ENCODE results near the gene ADM5. TPM values are rescaled to one million over a fixed set of nuclear protein-coding genes. Genes with fewer than 3 reads are reported as not detected.

ADM5 gene
- total RNA-seq, 2 experiments from 2014 or later = 5.2 to 6.2 TPM

- POLR2A ChIA-PET = interaction anchor here (1.1 kb wide), 1 partner anchor 15 kb away, joined by 5 read pairs; no protein-coding TSS in a partner anchor
These were observed 30.6 kb upstream of the ADM5 start for GRCh38 chr19:49658566-49659442.

GRCh38 chr19:49660338-49660961 lies 28.9 kb upstream of the ADM5 start:
- POLR2A ChIA-PET = interaction anchor here (1.2 kb wide), 2 partner anchors 18 to 22 kb away, joined by 4 to 5 read pairs; no protein-coding TSS in a partner anchor
- Mint-ChIP-seq H3K27me3 (no peaks in the 10 kb centered on the region), H3K4me3 (no peak overlapping the region), H3K4me1 (ENCODE audit: low read depth) (peaks cover 21% of the 10 kb centered on the region), H3K36me3 (ENCODE audit: low read depth) (peaks cover 34% of the 10 kb centered on the region), H3K27ac (no peak overlapping the region), H3K9me3 (no peaks in the 10 kb centered on the region)
- CTCF ChIA-PET = interaction anchor here (6.2 kb wide), 1 partner anchor 12 kb away, joined by 33 read pairs; no protein-coding TSS in a partner anchor
- no peak for TF ChIP-seq CTCF (IDR thresholded peaks at IDR 0.05)
- ATAC-seq = no peak
- intact Hi-C loops (cut with micrococcal nuclease) = no loop called here
- DNase-seq = no peak

More at GRCh38 chr19:49658566-49659442, 30.6 kb upstream of the ADM5 start:
- peaks cover 41% of the 10 kb centered on the region for H3K36me3 Mint-ChIP-seq (ENCODE audit: low read depth)
- intact Hi-C loops (cut with micrococcal nuclease) = no loop called here
- no peak overlapping the region for H3K4me3 Mint-ChIP-seq
- ATAC-seq = no peak
- peaks cover 18% of the 10 kb centered on the region for H3K4me1 Mint-ChIP-seq (ENCODE audit: low read depth)
- no peaks in the 10 kb centered on the region for H3K9me3 Mint-ChIP-seq
- TF ChIP-seq CTCF (IDR thresholded peaks at IDR 0.05) = no peak
- no peaks in the 10 kb centered on the region for H3K27me3 Mint-ChIP-seq
- CTCF ChIA-PET = interaction anchor here (6.2 kb wide), 1 partner anchor 14 kb away, joined by 33 read pairs; no protein-coding TSS in a partner anchor
- no peak overlapping the region for H3K27ac Mint-ChIP-seq
- no peak for DNase-seq

- intact Hi-C loops (cut with micrococcal nuclease) = no loop called here
- DNase-seq = no peak
- no peak overlapping the region for H3K4me3 Mint-ChIP-seq
- H3K4me1 Mint-ChIP-seq (ENCODE audit: low read depth) = peaks cover 24% of the 10 kb centered on the region
- H3K36me3 Mint-ChIP-seq (ENCODE audit: low read depth) = peaks cover 34% of the 10 kb centered on the region
- no peaks in the 10 kb centered on the region for H3K9me3 Mint-ChIP-seq
- H3K27me3 Mint-ChIP-seq = no peaks in the 10 kb centered on the region
- POLR2A ChIA-PET = no interaction called here
- no peak overlapping the region for H3K27ac Mint-ChIP-seq
- CTCF ChIA-PET = interaction anchor here (1.0 to 6.2 kb wide), 3 partner anchors 11 to 22 kb away, joined by 3 to 33 read pairs (median 4); no protein-coding TSS in a partner anchor
- no peak for TF ChIP-seq CTCF (IDR thresholded peaks at IDR 0.05)
- ATAC-seq = no peak
These were observed 27.4 kb upstream of the ADM5 start for GRCh38 chr19:49662011-49662410.

DNA sequence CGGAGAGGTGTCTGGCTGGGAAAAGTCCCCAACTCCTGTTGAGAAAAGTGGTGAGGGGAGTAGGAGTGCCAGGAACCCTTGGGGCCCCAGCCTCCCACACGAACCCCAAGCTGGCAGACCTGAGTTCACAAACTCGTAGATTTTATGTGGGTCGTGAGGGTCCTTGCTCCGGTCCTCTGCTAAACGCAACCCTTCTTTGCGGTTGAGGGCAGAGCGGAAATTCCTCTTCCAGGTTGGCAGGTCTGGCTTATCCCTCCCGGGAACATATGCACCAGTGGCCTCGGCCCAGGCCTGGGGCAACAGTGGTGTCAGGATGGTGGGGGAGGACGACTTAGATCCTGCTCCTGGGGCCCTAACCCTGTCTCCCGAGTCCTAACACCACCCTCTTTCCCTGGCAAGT lies 26.2 kb upstream of the ADM5 start:
- H3K4me1 Mint-ChIP-seq (ENCODE audit: low read depth) = peaks cover 28% of the 10 kb centered on the region
- no peak for TF ChIP-seq CTCF (IDR thresholded peaks at IDR 0.05)
- no peak for DNase-seq
- POLR2A ChIA-PET = interaction anchor here (6.7 kb wide), 1 partner anchor 14 kb away, joined by 47 read pairs; the partner anchor contains the start of gene PRMT1
- peak overlapping the region; percentile 94 for H3K4me3 Mint-ChIP-seq
- H3K27me3 Mint-ChIP-seq = no peaks in the 10 kb centered on the region
- ATAC-seq = no peak
- H3K36me3 Mint-ChIP-seq (ENCODE audit: low read depth) = peaks cover 28% of the 10 kb centered on the region
- intact Hi-C loops (cut with micrococcal nuclease) = no loop called here
- CTCF ChIA-PET = interaction anchor here (1.0 to 6.2 kb wide), 4 partner anchors 9 to 54 kb away, joined by 3 to 33 read pairs (median 4); no protein-coding TSS in a partner anchor
- H3K27ac Mint-ChIP-seq = peak overlapping the region; percentile 91
- no peaks in the 10 kb centered on the region for H3K9me3 Mint-ChIP-seq

Data from activated CD8-positive, alpha-beta T cell treated with anti-CD3 and anti-CD28 coated beads for 36 hours (primary cell).